ENCODE results near the gene TEC. TPM values are rescaled to one million over a fixed set of nuclear protein-coding genes. Genes with fewer than 3 reads are reported as not detected.

The TEC gene
- total and polyA plus RNA-seq, 9 of the 15 experiments (the other 6 are each of a cell fraction or from before 2014, with no cell fraction given), result 5.3 to 14.7 (median 8.8) TPM

GRCh38 chr4:48130100-48130499, 139.5 kb downstream of the TEC start:
- Histone ChIP-seq H3K4me3 (no peak overlapping the region), H3K9me3 (replicated peaks; ENCODE audit: control insufficient read depth, insufficient read depth, low read depth, low read length) (no peaks in the 10 kb centered on the region), H3K9me1 (ENCODE audit: control insufficient read depth, insufficient read depth, low read length) (no peaks in the 10 kb centered on the region), H4K20me1 (replicated peaks; ENCODE audit: control insufficient read depth, insufficient read depth, low read length) (no peaks in the 10 kb centered on the region), H3K36me3 (ENCODE audit: control insufficient read depth, insufficient read depth, low read length) (peaks cover 7% of the 10 kb centered on the region; the same call in 2 of the 3 replicates), H3K27me3 (ENCODE audit: control insufficient read depth in 2 of 2, insufficient read depth in 2 of 2, low read length in 2 of 2) (no peaks in the 10 kb centered on the region), H3K79me2 (ENCODE audit: control insufficient read depth, insufficient read depth, low read length) (no peaks in the 10 kb centered on the region), H3K4me2 (ENCODE audit: insufficient read depth, low read length) (no peak overlapping the region; the same call in 1 of the 2 replicates), H3K9ac (ENCODE audit: insufficient read depth in 1 of 2, low read depth in 2 of 2, low read length in 2 of 2) (no peak overlapping the region), H3K27ac (ENCODE audit: extremely low read depth, low read depth, low read length) (no peak overlapping the region), H2AFZ (ENCODE audit: low read depth, low read length) (no peak overlapping the region), H3K4me1 (replicated peaks in 1 of 2; ENCODE audit: control insufficient read depth in 2 of 2, insufficient read depth in 2 of 2, low read length in 2 of 2) (peaks cover 6 to 38% of the 10 kb centered on the region in 2 experiments; a peak in 4 of 5 replicates)
- 74% methylated on average over 7 of the region's 7 CpGs for WGBS (ENCODE audit: insufficient coverage, low coverage, missing lambda C conversion rate)
- BruUV-seq (replicated peaks), result no TSS peak
- ChIA-PET POLR2A (interaction anchor here (0.6 to 1.3 kb wide), 4 partner anchors 8 to 1671 kb away, joined by 3 to 5 read pairs (median 4); no protein-coding TSS in a partner anchor), CTCF (ENCODE audit: low intra/inter-chr PET ratio) (no interaction called here)
- intact Hi-C loops (cut with micrococcal nuclease) (no loop called here), in situ Hi-C loops (cut with MboI) (no loop called here)
- no peak for ATAC-seq
- no peak for DNase-seq (ENCODE audit: extremely low read depth in 1 of 4, low spot score in 3 of 4)
- FAIRE-seq, result no peak
- TF ChIP-seq MCM5 (IDR thresholded peaks at IDR 0.05; ENCODE audit: low read depth) (no peak), ZNF764 (CRISPR knock-in tag; IDR thresholded peaks at IDR 0.05; ENCODE audit: low read depth) (no peak), RBBP5 (IDR thresholded peaks at IDR 0.05; ENCODE audit: borderline replicate concordance, insufficient read depth, low read length, poor library complexity, severe bottlenecking) (no peak), PML (IDR thresholded peaks at IDR 0.05; ENCODE audit: low read length) (no peak), FOXA1 (IDR thresholded peaks at IDR 0.05; ENCODE audit: borderline replicate concordance) (no peak), RBFOX2 (IDR thresholded peaks at IDR 0.05; ENCODE audit: low read depth, low read length) (no peak)
- TF ChIP-seq, protein P1, sequence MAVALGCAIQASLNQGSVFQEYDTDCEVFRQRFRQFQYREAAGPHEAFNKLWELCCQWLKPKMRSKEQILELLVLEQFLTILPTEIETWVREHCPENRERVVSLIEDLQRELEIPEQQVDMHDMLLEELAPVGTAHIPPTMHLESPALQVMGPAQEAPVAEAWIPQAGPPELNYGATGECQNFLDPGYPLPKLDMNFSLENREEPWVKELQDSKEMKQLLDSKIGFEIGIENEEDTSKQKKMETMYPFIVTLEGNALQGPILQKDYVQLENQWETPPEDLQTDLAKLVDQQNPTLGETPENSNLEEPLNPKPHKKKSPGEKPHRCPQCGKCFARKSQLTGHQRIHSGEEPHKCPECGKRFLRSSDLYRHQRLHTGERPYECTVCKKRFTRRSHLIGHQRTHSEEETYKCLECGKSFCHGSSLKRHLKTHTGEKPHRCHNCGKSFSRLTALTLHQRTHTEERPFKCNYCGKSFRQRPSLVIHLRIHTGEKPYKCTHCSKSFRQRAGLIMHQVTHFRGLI (CRISPR knock-in tag; IDR thresholded peaks at IDR 0.05), result no peak

All from K562 (cell line).